ENCODE data around the gene BOLA2B.
"Not testable (repeated sequence)": the region's sequence is repeated elsewhere in the genome, so short reads cannot be mapped to it uniquely, and the experiment has no call there.

- TF ChIP-seq POLR2A (IDR thresholded peaks at IDR 0.05; ENCODE audit: low read depth, low read length); POLR2AphosphoS5 (IDR thresholded peaks at IDR 0.05; ENCODE audit: low read depth, low read length); TAF1 (IDR thresholded peaks at IDR 0.05; ENCODE audit: low read depth, low read length); PAX5 (IDR thresholded peaks at IDR 0.05; ENCODE audit: insufficient read depth, low read length, severe bottlenecking): not testable (repeated sequence)
These were observed 23.6 kb upstream of the BOLA2B start for GRCh38 chr16:30217082-30217481.

All from GM12891 (cell line).